ENCODE measurements around the gene STK32C.
"Not testable (repeated sequence)": the region's sequence is repeated elsewhere in the genome, so short reads cannot be mapped to it uniquely, and the experiment has no call there.

Gene STK32C

DNA sequence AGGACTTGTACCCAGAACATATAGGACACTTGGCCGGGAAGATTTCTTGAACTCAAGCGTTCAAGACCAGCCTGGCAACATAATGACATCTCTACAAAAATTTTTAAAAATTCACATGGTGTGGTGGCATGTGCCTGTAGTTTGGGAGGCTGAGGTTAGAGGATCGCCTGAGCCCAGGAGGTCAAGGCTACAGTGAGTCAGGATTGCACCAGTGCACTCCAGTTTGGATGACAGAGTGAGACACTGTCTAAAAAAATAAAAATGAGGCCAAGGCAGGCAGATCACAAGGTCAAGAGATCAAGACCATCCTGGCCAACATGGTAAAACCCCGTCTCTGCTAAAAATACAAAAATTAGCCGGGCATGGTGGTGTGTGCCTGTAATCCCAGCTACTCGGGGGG lies 9.7 kb upstream of the STK32C start:
- DNase-seq (ENCODE audit: low spot score): not testable (repeated sequence)

DNA sequence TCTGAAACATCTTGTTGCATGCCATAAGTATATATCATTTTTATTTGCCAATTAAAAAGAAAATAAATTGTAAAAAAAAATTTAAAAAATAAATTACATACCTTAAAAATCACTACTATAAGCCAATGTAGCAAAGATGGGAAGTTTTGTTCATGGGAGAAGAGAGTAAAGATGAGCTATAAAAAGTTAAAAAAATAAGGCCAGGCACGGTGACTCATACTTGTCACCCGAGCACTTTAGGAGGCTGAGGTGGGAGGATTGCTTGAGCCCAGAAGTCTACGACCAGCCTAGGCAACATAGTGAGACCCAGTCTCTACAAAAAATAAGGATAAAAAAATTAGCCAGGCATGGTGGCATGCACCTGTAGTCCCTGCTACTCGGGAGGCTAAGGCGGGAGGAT lies 8.4 kb upstream of the STK32C start:
- DNase-seq (ENCODE audit: low spot score): no peak

DNA sequence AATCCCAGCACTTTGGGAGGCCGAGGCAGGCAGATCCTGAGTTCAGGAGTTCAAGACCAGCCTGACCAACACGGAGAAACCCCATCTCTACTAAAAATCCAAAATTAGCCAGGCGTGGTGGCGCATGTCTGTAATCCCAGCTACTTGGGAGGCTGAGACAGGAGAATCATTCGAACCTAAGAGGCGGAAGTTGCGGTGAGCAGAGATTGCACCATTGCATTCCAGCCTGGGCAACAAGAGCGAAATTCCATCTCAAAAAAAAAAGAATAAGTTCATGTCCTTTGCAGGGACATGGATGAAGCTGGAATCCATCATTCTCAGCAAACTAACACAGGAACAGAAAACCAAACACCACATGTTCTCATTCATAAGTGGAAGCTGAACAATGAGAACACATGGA lies 7.1 kb upstream of the STK32C start:
- not testable (repeated sequence) for DNase-seq (ENCODE audit: low spot score)

DNA sequence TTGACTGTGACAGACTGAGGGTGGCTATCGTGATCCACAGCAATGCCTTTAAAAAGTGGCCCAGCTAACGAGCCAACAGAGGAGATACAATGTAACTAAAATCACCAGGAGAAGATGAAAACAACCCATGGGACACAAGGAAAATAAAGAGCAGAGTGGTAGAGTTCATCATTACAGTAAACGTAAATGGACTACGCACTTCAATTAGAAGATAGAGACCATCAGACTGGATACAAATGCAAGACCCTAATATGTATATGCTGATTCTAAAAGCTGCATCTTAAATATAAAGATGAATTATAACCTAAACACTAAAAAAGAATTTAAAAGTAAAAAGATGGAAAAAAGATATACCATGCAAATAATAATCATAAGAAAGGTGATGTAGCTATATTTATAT lies 6.6 kb upstream of the STK32C start:
- no peak for DNase-seq (ENCODE audit: low spot score)

DNA sequence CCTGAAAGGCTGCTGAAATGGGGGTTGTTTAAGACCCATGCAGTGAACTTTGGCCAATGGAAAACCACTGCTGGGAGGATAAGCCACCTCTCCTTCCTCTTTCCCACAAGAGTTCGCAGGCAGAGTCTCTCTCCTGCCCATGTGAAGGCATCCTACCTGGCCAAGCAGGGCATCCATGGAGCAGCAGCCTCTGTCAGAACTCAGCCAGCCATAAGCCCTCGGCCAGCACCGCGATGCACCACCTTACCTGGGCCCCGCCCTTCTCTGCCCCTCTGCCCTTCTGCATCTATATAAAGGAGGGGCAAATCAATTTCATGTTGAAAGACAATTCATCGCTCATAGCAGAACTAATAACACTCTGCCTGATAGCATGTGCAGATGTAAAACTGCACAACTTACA lies 6.1 kb upstream of the STK32C start:
- no peak for DNase-seq (ENCODE audit: low spot score)

DNA sequence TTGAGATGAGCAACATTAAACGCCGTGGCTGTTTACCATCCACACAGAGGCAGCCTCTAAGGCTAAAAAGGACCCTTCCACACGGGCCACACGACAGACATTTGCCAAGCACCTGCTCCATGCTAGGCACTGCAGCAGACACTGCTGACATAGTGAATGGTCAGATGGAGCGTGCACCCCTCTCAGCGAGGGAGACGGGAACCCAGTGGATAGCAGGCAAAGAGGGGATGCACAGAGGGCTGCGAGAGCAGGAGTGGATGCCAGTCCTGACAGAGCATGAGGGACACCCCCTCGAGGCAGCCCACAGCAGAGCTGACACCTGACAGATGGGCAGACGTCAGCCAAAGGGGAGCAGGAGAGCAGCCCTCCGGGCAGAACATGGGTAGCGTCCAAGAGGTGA lies 5.6 kb upstream of the STK32C start:
- DNase-seq (ENCODE audit: low spot score): no peak

DNA sequence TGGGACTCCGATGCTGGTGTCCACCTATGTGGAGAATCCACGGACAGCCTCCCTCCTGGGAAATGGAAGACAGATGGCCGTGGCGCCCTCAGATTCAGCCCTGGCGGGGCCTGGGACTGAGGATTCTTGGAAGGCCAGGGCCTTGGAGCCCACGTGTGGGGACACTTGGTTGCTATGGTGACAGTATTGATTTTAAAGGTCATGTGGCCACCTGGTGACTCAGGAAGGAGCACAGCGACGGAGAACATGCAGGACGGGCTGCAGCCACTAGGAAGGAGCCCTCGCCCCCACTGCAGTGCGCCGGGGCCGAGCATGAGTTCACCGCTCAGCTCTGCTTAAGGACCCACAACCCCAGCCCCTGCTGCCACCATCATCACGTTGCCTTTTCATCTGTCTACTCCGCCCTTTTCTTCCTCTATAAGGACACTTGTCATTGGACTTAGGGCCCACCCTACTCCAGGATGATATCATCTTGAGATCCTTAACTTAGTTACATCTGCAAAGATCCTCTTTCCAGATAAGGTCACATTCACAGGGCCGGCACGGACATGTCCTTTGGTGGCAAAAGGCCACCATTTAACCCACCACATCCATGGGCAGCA lies 3.7 kb upstream of the STK32C start:
- DNase-seq (ENCODE audit: low spot score): no peak

DNA sequence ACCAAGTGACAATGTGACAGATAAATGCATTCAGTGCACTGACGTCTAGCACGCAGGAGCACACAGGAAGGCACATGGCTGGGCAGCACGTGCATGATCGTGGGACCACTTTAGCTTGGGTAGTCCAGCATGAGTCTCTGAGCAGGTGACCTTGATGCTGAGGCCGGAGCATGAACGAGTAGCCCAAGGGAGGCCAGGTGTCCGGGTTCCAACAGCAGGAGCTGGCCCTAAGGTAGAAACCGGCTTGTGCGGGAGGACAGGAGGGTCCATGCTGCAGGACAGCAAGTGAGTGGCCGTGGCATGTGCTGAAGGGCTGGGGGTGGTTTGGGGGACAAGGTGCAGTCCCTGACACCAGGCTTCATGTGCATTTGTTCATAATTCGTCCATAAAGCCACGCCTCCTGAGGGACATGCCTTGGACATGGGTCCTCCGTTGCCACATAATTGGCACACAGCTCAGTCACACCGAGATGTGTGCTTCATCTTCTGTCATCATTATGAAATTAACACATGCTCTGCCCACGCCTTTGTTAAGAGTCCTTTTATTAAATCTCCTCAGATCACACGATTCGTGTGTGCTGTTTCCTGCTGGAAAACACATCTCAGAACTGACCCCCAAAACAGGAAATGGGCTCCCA lies 3.1 kb upstream of the STK32C start:
- DNase-seq (ENCODE audit: low spot score): no peak

DNA sequence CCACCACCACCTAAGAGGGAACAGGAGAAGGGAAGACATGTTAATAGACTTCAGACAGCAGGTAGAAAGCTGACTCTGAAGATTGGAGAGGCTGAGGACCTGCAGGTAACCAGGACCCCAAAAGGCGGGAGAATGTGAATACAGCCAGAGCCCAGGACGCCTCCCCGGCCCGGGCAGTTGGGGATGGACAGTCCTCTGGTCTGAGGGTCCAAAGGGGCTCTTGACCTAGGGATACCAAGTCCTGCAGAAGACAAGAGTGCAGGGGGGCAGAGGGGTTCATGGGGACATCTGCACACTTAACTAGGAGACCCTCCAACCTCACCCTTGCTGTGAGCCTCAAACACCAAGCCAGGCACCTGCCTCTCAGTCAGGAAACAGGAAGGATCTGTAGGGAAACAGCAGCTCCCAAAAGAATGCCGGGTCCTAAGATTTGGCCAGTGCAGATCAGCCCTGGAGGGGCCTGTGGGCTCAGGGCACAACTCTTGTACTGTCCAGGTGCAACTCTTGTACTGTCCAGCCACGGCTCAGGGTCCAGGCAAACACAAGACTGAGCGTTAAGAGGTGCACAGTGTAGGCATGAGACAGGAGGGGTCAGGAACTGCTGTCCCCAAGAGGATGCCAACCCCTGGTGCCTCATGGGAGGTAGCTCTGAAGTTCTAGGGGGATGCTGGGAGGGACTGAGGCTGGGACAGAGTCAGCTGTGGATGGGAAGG lies 2.3 kb upstream of the STK32C start:
- no peak for DNase-seq (ENCODE audit: low spot score)

DNA sequence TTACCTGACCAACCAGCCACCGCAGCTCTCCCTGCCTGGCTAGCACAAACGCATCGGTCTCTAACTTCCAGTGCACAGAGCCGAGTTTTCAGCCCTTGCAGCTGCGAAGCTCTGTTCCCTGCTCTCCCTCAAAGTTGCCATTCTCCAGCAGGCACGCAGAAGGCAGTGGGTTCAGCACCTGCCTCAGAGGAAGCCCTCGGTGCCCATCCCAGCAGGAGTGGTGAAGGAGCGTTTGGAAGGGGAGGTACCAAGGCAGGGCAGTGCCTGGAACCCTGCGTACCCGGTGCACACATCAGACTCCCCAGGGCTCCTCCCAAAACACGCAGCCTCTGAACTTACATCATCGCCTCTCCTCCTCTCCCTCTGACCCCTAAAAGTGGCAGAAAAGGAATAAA lies 1.7 kb upstream of the STK32C start:
- DNase-seq (ENCODE audit: low spot score): no peak

DNA sequence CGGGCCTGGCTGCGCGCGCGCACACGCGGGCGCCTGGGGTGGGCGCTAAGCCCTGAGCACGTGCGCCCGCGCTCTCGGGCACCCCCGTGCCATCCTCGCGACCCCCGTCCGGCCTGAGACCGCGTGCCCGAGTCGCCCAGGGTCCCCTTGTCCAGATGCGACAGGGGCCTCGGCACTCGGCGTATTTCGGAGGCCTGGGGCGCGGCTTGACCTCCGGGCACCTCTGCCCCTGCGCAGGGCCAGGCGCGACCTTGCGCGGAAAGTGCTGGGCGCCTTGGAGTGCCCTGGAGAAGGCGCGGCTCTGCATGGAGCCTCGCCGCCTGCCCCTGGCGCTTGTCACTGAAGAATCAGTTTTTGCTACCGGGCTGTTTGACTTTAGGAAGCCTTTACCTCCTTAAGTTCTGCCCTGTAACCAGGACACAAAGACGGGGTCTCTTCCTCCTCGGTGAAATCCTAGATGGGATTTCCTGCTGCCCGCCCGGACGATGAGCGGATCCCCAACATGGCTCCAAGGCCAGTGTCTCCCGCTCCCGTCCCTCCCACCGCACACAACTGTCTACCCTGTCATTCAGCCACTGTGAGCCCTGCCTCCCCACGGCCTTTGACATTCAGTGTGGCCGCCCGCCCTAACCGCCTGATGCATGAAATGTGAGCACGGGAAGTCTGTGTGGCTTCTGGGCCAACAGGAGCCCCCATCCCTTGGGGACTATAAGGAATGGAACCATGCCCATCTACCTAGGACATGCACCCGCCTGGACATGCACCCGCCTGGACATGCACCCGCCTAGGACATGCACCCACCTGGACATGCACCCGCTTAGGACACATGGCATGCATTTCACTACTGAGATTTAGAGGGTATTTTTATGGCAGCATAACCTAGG lies 1.1 kb upstream of the STK32C start:
- DNase-seq (ENCODE audit: low spot score): no peak

DNA sequence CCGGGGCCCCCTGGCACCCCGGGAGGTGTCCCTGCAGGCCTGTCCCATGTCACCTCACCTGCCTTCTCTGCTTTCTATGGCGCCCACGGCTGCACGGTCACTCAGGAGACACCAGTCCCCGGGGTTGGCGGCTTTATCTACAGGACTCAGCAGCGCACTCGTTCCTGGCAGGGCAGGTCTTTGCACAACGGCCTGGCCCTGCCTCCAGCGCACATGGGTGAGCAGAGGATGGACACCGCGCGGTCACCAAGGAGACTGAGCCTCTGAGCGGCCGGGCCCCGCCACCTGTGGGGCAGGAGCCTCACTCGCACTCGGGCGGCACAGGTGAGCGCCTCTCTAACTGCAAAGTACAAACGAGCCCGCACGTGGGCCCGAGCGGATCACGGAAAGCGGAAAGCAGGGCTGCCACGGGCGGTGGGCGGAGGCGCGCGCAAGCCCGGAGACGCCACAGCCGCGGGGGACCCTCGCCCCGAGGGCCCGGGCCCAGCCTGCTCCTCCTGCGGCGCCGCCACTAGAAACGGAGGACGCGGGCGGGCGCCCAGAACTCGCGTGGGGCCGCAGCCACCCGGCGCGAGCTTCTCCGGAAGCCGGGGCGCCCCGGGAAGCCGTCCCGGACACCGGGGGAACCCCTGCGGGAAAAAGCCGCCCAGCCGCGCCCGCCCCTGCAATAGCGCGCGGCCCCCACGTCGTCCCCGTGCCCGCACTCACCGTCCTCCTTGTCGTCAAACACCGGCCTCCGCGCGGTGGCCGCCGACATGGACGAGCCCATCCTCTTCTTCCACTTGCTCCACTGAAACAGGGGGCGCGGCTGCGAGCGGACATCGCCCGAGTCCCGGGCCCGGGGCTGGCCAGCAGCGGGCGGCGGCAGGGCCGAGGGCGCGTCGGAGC lies 642 bp downstream of the STK32C start:
- DNase-seq (ENCODE audit: low spot score): no peak

DNA sequence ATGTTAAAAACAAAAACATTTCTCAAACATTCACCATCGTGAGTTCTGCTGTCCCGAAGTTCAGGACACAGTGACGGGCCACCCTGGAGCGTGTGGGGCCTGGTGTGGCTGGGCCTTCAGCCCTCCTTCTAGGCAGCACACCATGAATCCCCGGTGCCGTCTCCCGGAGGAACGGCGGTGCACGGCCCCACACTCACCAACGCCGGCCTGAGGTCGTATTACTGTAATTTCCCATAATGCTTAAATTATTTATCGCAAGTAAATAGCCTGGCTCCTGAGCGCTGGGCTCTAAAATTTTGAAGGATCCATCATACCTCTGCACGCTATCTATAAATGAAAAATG lies 1.4 kb downstream of the STK32C start:
- no peak for DNase-seq (ENCODE audit: low spot score)

DNA sequence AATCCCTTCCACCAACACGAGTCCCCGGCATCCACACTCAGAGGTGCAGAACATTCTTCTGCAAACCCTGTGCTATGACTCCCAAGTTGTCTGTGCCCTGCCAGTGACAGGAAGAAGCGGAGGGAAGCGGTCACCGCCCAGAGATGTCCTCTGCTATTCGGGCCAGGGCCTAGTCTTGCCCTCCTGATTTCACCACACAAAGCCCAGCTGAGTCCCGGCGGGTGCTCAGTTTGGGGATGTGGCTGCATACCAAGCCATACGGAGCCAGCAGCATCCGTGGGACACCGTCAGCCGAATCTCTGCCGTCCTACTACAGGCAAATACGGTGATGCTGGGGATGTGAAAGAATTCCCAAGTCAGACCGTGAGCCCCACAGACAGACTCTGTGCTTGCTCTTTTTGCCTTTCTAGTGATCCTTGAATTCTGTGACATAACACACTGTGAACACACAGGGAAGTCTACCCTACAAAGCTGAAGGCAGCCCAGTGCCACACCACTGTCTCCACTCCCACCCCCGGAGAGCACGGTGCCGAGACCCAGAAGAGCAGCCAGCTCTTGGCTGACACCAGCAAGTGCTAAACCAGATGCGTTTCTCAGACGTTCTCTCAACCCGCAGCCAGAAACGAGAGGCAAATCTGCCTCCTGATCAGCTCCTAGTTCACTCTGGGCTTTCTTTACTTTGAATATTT lies 2.0 kb downstream of the STK32C start:
- no peak for DNase-seq (ENCODE audit: low spot score)

DNA sequence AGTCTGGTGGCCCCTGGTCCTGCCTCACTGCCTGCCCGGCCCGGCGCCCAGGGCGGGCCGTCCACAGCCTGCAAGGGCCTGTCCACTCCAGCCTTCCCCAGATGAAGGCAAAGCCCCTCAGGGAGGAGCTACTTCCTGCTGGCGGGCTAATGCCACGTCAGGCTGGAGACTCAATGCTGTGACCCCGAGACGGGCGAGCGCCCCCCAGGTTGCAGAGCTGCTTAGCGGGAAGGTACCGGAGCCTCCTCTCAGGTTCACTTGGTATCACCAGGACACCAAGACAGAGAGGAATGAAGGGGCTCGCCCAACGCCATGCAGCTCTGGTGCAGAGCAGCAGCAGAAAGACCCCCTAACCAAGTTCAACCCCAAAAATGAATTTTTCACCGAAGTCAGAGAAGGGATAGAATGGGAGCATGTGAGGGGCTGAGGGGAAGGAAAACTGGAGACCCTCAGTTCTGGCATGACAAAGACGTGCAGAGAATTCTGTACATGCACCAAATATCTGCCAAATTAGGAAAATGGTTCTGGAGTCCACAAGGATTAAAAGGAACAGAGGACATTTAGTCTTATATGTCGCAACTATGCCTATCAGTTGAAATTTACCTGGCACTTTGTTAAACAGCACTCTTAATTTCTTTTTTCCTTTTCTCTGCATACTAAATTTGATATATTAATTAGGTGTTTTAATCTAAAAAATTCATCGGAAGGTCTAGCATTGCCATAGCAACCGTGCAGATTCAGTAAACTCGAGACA lies 2.8 kb downstream of the STK32C start:
- no peak for DNase-seq (ENCODE audit: low spot score)

DNA sequence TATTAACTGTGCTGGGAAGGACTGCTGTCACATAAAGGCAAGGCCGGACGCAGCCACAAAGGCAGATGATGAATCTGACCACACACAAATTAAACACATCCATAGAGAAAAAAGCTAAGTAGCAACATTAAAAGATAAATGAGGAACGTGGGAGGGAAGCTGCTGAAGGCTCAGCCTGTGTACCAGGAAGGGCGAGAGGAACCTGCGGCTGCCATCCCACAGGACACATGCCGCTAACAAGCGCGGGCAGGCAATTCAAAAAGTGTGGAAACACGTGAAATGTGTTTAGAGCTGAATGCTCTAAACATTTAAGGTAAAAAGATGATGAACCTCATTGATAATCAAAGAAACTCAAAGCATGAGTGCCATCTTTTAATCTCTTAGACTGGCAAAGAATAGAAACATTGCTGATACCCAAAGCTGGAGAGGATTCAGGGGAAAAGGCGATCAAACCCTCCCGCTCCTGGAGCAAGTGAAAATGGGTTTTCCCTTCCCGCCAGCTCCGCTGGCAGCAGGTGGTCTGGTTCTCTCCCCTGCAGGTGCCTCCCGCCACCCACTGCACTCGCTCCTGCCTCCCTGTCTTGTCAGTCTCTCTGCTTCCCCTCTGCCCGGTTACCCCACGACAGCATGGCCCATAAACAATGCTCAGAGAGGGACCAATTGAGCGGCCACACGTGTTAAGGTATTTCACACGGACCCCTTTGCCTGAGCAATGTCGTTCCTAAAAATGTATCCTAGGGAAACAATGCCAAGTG lies 4.2 kb downstream of the STK32C start:
- no peak for DNase-seq (ENCODE audit: low spot score)

DNA sequence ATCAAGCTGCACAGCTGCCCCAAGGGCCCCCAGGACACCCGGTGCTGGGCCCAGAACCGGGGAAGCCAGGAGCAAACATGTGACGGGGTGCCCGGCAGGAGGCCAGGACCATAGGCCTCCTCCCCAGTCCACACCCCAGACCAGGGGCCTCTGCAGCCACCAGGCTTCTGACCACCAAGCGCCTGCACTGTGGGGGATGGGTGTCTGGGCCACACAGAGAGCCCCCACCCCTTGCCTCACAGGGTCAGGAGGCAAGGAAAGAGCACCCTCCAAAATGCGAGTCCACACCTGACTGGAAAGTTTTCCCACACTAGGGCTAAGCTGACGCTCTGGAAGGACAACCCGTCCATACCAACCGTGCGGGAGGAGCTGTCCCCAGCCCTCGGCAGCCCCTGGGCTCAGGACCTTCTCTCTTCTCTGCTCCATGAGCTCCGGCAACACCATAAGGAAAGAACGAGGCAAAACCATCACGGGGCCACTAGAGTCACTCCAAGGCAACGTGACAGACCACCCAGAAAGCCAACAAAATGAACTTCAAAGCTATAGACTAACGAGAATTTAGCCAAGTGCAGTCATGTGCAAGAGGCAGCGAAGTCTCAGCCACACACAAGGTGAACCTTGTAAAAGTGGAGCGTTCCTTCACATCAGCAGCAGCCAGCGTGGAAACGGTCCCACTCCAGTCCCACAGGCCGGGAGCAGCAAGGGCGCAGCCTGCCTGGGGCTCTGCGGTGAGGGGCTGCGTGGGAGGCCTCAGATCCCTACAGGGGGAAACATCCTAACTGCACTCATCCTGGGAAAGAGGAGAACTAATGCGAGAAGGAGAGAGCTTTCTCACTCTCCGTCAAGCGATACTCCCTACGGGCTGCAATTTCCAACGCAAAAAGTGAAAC lies 5.1 kb downstream of the STK32C start:
- no peak for DNase-seq (ENCODE audit: low spot score)

All from activated CD4-positive, alpha-beta T cell treated with anti-CD3 and anti-CD28 coated beads, Interleukin-2, Interleukin-4, amounts not matched to agents 100 ng/mL and 50 ng/mL, durations not matched to agents 16 hours and 8 hours (primary cell).